Endothelial cell of umbilical vein (primary cell): Measurements from ENCODE around the gene NEMP2. TPM values are rescaled to one million over a fixed set of nuclear protein-coding genes. Genes with fewer than 3 reads are reported as not detected.

Source experiments
- BruUV-seq: library from RNA; stranded (reverse); fragments of 400-500 nt; replicated peaks from 2 replicates; lab custom pipeline; 2021; lab: Mats Ljungman, UMichigan
- CTCF ChIA-PET: fragments of 300-600, 350-600 bp; sonication (Branson Sonifier 250); formaldehyde crosslinking; loops from one replicate; lab custom pipeline; 2021; ENCODE audit warnings: antibody characterized with exemption, inconsistent platforms; lab: Charles Lee
- POLR2A ChIA-PET: fragments of 300-600, 350-600 bp; sonication (Branson Sonifier 250); formaldehyde crosslinking; loops from one replicate; lab custom pipeline; 2021; ENCODE audit warnings: antibody characterized with exemption, inconsistent platforms; lab: Charles Lee
- DNase-seq: peaks from one replicate; pipeline ENCODE4 v3.0.0-alpha.2; 2011; ENCODE audit warnings: low read depth, low spot score
- FAIRE-seq: peaks from 2 replicates; lab custom pipeline; 2011; peaks lifted over from hg19 to GRCh38; lab: Jason Lieb, UNC
- H2AFZ ChIP-seq: 2 replicates; pipeline ENCODE4 v1.6.0; 2012; ENCODE audit warnings: low read depth, low read length, control low read depth, inconsistent platforms
- H3K27ac ChIP-seq: 2 replicates; pipeline ENCODE4 v1.5.1; 2011; ENCODE audit warnings: low read depth, mild to moderate bottlenecking, control low read depth, low read length, moderate library complexity; ENCODE audit not compliant: insufficient read depth
- H3K27me3 ChIP-seq, 2 experiments: 2 replicates each; pipeline versions ENCODE4 v1.6.0 to v1.6.1; 2011; ENCODE audit warnings: low read length in 2 of 2, mixed read lengths in 1 of 2; ENCODE audit not compliant: control insufficient read depth in 2 of 2, insufficient read depth in 2 of 2
- H3K36me3 ChIP-seq, 2 experiments: 2 replicates in 1 of 2; 3 replicates in 1 of 2; pipeline ENCODE4 v1.5.1; 2011; ENCODE audit warnings: low read length in 2 of 2, mild to moderate bottlenecking in 1 of 2, moderate library complexity in 1 of 2; ENCODE audit not compliant: control insufficient read depth in 2 of 2, insufficient read depth in 2 of 2; ENCODE audit errors: extremely low read depth in 1 of 2
- H3K4me1 ChIP-seq: 3 replicates; pipeline ENCODE4 v1.5.1; 2011; ENCODE audit warnings: mild to moderate bottlenecking, low read length; ENCODE audit not compliant: control insufficient read depth, insufficient read depth; ENCODE audit errors: extremely low read depth
- H3K4me2 ChIP-seq: 2 replicates; pipeline ENCODE4 v1.6.1; 2011; ENCODE audit warnings: low read length, control low read depth, mixed read lengths; ENCODE audit not compliant: insufficient read depth
- H3K4me3 ChIP-seq, 3 experiments: fragments of 200-600 bp in 1 of 3; sonication (generic), shearing (Covaris generic) in 1 of 3; replicated peaks in 1 of 3; 2 replicates each; pipeline ENCODE4 v1.5.1; 2011 to 2016; ENCODE audit warnings: control low read depth in 3 of 3, low read length in 3 of 3, mild to moderate bottlenecking in 2 of 3, inconsistent platforms in 1 of 3, low read depth in 1 of 3, moderate library complexity in 1 of 3; ENCODE audit not compliant: insufficient read depth in 1 of 3
- H3K79me2 ChIP-seq: 2 replicates; pipeline ENCODE4 v1.6.0; 2012; ENCODE audit warnings: low read length, inconsistent platforms; ENCODE audit not compliant: control insufficient read depth, insufficient read depth
- H3K9ac ChIP-seq: replicated peaks from 2 replicates; pipeline ENCODE3; 2011; ENCODE audit warnings: low read length, control low read depth; ENCODE audit not compliant: insufficient read depth; ENCODE audit errors: extremely low read depth
- H3K9me1 ChIP-seq: replicated peaks from 3 replicates; pipeline ENCODE4 v1.6.0; 2011; ENCODE audit warnings: mild to moderate bottlenecking, low read length; ENCODE audit not compliant: control insufficient read depth, insufficient read depth; ENCODE audit errors: extremely low read depth
- H3K9me3 ChIP-seq: replicated peaks from 2 replicates; pipeline ENCODE4 v1.5.1; 2012; ENCODE audit warnings: low read length, inconsistent platforms; ENCODE audit not compliant: control insufficient read depth, insufficient read depth
- H4K20me1 ChIP-seq: replicated peaks from 2 replicates; pipeline ENCODE3; 2011; ENCODE audit warnings: mild to moderate bottlenecking, low read length; ENCODE audit not compliant: control insufficient read depth, insufficient read depth; ENCODE audit errors: extremely low read depth
- CTCF ChIP-seq, 2 donors: IDR thresholded peaks; 1 replicate in 1 of 2; 2 replicates in 1 of 2; pipeline ENCODE4 v1.5.1; 2011; ENCODE audit warnings: low read length in 2 of 2, mild to moderate bottlenecking in 2 of 2, moderate library complexity in 2 of 2, control low read depth in 1 of 2, inconsistent platforms in 1 of 2, low read depth in 1 of 2; ENCODE audit not compliant: insufficient read depth in 1 of 2; ENCODE audit errors: extremely low read depth in 1 of 2
- EZH2 ChIP-seq: IDR thresholded peaks from 2 replicates; pipeline ENCODE4 v1.6.1; 2012; ENCODE audit warnings: borderline replicate concordance, low read depth, mild to moderate bottlenecking, moderate library complexity, low read length, inconsistent platforms; ENCODE audit not compliant: severe bottlenecking
- FOS ChIP-seq: IDR thresholded peaks from 2 replicates; pipeline ENCODE4 v1.6.1; 2011; ENCODE audit warnings: mild to moderate bottlenecking, low read length, moderate library complexity, borderline replicate concordance; ENCODE audit not compliant: insufficient read depth
- GATA2 ChIP-seq: IDR thresholded peaks from 2 replicates; pipeline ENCODE4 v1.7.0; 2011; ENCODE audit warnings: low read depth, mild to moderate bottlenecking, moderate library complexity, mixed read lengths, low read length; ENCODE audit not compliant: insufficient read length, insufficient read depth
- JUN ChIP-seq: IDR thresholded peaks from 2 replicates; pipeline ENCODE4 v1.6.1; 2011; ENCODE audit warnings: borderline replicate concordance, low read depth; ENCODE audit not compliant: insufficient read length, insufficient read depth
- MAX ChIP-seq: IDR thresholded peaks from 2 replicates; pipeline ENCODE4 v1.6.1; 2011; ENCODE audit not compliant: insufficient read depth, insufficient read length
- MYC ChIP-seq: IDR thresholded peaks from one replicate; pipeline ENCODE4 v1.6.1; 2011; ENCODE audit warnings: mild to moderate bottlenecking, low read depth, low read length
- POLR2A ChIP-seq: IDR thresholded peaks from 2 replicates; pipeline ENCODE4 v1.6.1; 2012; ENCODE audit warnings: low read depth, mild to moderate bottlenecking, control low read depth, low read length
- POLR2AphosphoS5 ChIP-seq: IDR thresholded peaks from 2 replicates; pipeline ENCODE4 v1.6.1; 2012; ENCODE audit warnings: low read depth, mild to moderate bottlenecking, control low read depth, low read length, moderate library complexity; ENCODE audit not compliant: insufficient read depth
- dilution Hi-C: fragments of 300-500 bp; cut with MboI; formaldehyde crosslinking; loops from one replicate; pipeline ENCODE4 v1.15.0; 2019; ENCODE audit warnings: low sequenced_read_pairs; ENCODE audit not compliant: extremely low pct_ligation_motif_present
- intact Hi-C: fragments of 100-400 bp; cut with micrococcal nuclease; formaldehyde crosslinking; loops from one replicate; pipeline ENCODE4 v1.10.0; 2022
- polyA plus RNA-seq, 4 experiments: library from polyadenylated mRNA; depleted of rRNA in 3 of 4; stranded (reverse) in 3 of 4; unstranded in 1 of 4; fragments of >200 nt; gene quantifications; 2 replicates each; pipeline versions ENCODE4 v1.2.1 to v1.2.3, GENCODE V29; 2011 to 2012; ENCODE audit warnings: missing spikeins in 1 of 4
- total RNA-seq: library from RNA; stranded (reverse); gene quantifications from 2 replicates; pipeline ENCODE4 v1.2.3, GENCODE V29; 2021

NEMP2 gene
- total and polyA plus RNA-seq, 2 donors (not counting 3 experiments of a cell fraction or from before 2014, with no cell fraction given): 3.1 to 8.4 TPM

DNA sequence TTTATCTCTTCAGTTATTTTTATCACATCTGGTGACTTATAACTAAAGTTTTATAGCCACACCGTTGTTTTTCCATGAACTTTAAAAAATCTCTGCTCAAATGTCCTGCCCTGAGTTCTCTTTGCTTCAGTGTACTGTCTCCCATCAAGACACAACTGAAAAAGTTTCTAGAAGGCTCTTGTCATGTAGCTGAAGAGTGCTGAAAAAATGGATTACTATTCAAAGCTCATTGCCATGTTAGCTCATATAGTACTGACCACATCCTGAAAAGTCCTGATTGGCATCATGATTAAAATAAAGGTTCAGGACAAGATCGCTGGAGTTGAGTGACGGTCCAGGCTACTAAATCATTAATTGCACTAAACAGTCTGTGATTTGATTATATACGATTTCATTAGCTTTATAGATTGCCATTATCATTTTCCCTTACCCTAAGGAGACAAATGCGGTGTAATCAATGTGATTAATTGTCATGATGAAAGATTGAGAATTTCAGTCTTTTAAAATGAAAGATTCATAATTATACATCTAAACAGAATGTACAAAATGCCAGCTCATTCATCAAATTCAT lies 64.2 kb downstream of the NEMP2 start:
- Histone ChIP-seq H3K9me3 (no peaks in the 10 kb centered on the region), H3K4me2 (no peak overlapping the region), H3K27ac (peak overlapping the region; percentile 15), H3K4me3 (no peak overlapping the region), H3K36me3 (no peaks in the 10 kb centered on the region), H2AFZ (no peak overlapping the region), H3K27me3 (no peaks in the 10 kb centered on the region), H3K4me1 (peaks cover 9% of the 10 kb centered on the region), H3K9me1 (no peaks in the 10 kb centered on the region), H3K79me2 (no peaks in the 10 kb centered on the region), H4K20me1 (no peaks in the 10 kb centered on the region), H3K9ac (no peak overlapping the region)
- no peak for DNase-seq
- TF ChIP-seq JUN (no peak), MYC (no peak), GATA2 (no peak), POLR2AphosphoS5 (no peak), POLR2A (no peak), FOS (no peak), MAX (no peak), EZH2 (no peak), CTCF (IDR thresholded peaks at IDR 0.05; ENCODE audit: extremely low read depth in 1 of 2, insufficient read depth in 1 of 2, low read depth in 1 of 2, low read length in 2 of 2) (no peak)
- no peak for FAIRE-seq
- TSS peak; percentile 85 for BruUV-seq
- dilution Hi-C loops (no loop called here), intact Hi-C loops (no loop called here)
- ChIA-PET POLR2A (interaction anchor here (0.8 kb wide), 1 partner anchor 19 kb away, joined by 5 read pairs; no protein-coding TSS in a partner anchor), CTCF (interaction anchor here (0.6 to 2.2 kb wide), 6 partner anchors 11 to 151 kb away, joined by 3 to 15 read pairs (median 3); partner anchors contain the start of gene HIBCH)
